Mononuclear cell (primary cell): Measurements from ENCODE around the gene TBC1D10B. TPM values are rescaled to one million over a fixed set of nuclear protein-coding genes. Genes with fewer than 3 reads are reported as not detected.
"Not testable (repeated sequence)": the region's sequence is repeated elsewhere in the genome, so short reads cannot be mapped to it uniquely, and the experiment has no call there.

ENCODE experiments used
- H3K27me3 ChIP-seq: 2 replicates; pipeline ENCODE4 v1.6.0; 2011; ENCODE audit warnings: low read length, control low read depth; ENCODE audit not compliant: insufficient read depth
- H3K4me1 ChIP-seq: 2 replicates; pipeline ENCODE4 v1.5.1; 2011; ENCODE audit warnings: mild to moderate bottlenecking, low read length, control low read depth; ENCODE audit not compliant: insufficient read depth
- H3K4me3 ChIP-seq: 2 replicates; pipeline ENCODE4 v1.5.1; 2011; ENCODE audit warnings: mild to moderate bottlenecking, low read length, moderate library complexity
- H3K9me3 ChIP-seq: 2 replicates; pipeline ENCODE4 v1.5.1; 2011; ENCODE audit warnings: low read depth, mild to moderate bottlenecking, control low read depth, low read length
- total RNA-seq: library from RNA; depleted of rRNA; stranded (reverse); fragments of >200 nt; gene quantifications from one replicate; pipeline ENCODE4 v1.2.3, GENCODE V29; 2012

The TBC1D10B gene
- total RNA-seq, 1 donor, result 12.0 TPM

GRCh38 chr16:30342751-30343490 is 27.4 kb downstream of the TBC1D10B start:
- Histone ChIP-seq H3K4me1 (no peaks in the 10 kb centered on the region), H3K4me3 (no peak overlapping the region), H3K27me3 (no peaks in the 10 kb centered on the region), H3K9me3 (no peaks in the 10 kb centered on the region)

- H3K27me3 ChIP-seq, H3K4me3 ChIP-seq, H3K9me3 ChIP-seq, H3K4me1 ChIP-seq: not testable (repeated sequence)
Observed at GRCh38 chr16:30341971-30342370, 28.3 kb downstream of the TBC1D10B start.

- Histone ChIP-seq H3K4me3 (no peak overlapping the region), H3K4me1 (peaks cover 13% of the 10 kb centered on the region), H3K27me3 (no peaks in the 10 kb centered on the region), H3K9me3 (no peaks in the 10 kb centered on the region)
Observed at GRCh38 chr16:30340621-30341020, 29.7 kb downstream of the TBC1D10B start.

GRCh38 chr16:30338715-30339114 is 31.6 kb downstream of the TBC1D10B start:
- peaks cover 15% of the 10 kb centered on the region for H3K4me1 ChIP-seq
- not testable (repeated sequence) for H3K9me3 ChIP-seq, H3K4me3 ChIP-seq, H3K27me3 ChIP-seq

- H3K9me3 ChIP-seq, H3K27me3 ChIP-seq, H3K4me3 ChIP-seq: not testable (repeated sequence)
- H3K4me1 ChIP-seq, result peaks cover 15% of the 10 kb centered on the region
Observed at GRCh38 chr16:30337964-30338357, 32.3 kb downstream of the TBC1D10B start.

GRCh38 chr16:30335598-30336474 is 34.5 kb downstream of the TBC1D10B start:
- H3K9me3 ChIP-seq, result no peaks in the 10 kb centered on the region
- H3K4me3 ChIP-seq, result peak overlapping the region; percentile 57
- H3K4me1 ChIP-seq, result peaks cover 15% of the 10 kb centered on the region
- no peaks in the 10 kb centered on the region for H3K27me3 ChIP-seq

GRCh38 chr16:30335028-30335597 is 35.2 kb downstream of the TBC1D10B start:
- H3K4me3 ChIP-seq, result peak overlapping the region; percentile 57
- H3K9me3 ChIP-seq, H3K27me3 ChIP-seq: not testable (repeated sequence)
- peaks cover 15% of the 10 kb centered on the region for H3K4me1 ChIP-seq

GRCh38 chr16:30334473-30334989 is 35.8 kb downstream of the TBC1D10B start:
- H3K9me3 ChIP-seq, H3K27me3 ChIP-seq: not testable (repeated sequence)
- H3K4me1 ChIP-seq, result peaks cover 15% of the 10 kb centered on the region
- H3K4me3 ChIP-seq, result peak overlapping the region; percentile 57

- not testable (repeated sequence) for H3K27me3 ChIP-seq, H3K4me3 ChIP-seq, H3K9me3 ChIP-seq, H3K4me1 ChIP-seq
Observed at GRCh38 chr16:30324220-30324619, 46.1 kb downstream of the TBC1D10B start.

- not testable (repeated sequence) for H3K4me3 ChIP-seq, H3K27me3 ChIP-seq, H3K4me1 ChIP-seq, H3K9me3 ChIP-seq
Observed at GRCh38 chr16:30318647-30319046, 51.6 kb downstream of the TBC1D10B start.

- not testable (repeated sequence) for H3K4me3 ChIP-seq, H3K9me3 ChIP-seq, H3K27me3 ChIP-seq, H3K4me1 ChIP-seq
Observed at GRCh38 chr16:30310937-30311336, 59.4 kb downstream of the TBC1D10B start.

GRCh38 chr16:30309255-30309654 is 61.0 kb downstream of the TBC1D10B start:
- not testable (repeated sequence) for H3K4me3 ChIP-seq, H3K27me3 ChIP-seq, H3K4me1 ChIP-seq, H3K9me3 ChIP-seq
